H9 (cell line): Measurements from ENCODE around the gene SIGLEC10. TPM values are rescaled to one million over a fixed set of nuclear protein-coding genes. Genes with fewer than 3 reads are reported as not detected.

Experiments used
- DNase-seq: peaks from one replicate; pipeline ENCODE4 v3.0.0-alpha.2; 2017
- H2AFZ ChIP-seq: one replicate; pipeline ENCODE4 v1.6.1; 2013; ENCODE audit warnings: mild to moderate bottlenecking, low read length, control low read depth, moderate library complexity
- H2AK5ac ChIP-seq: 2 replicates; pipeline ENCODE4 v1.6.1; 2013; ENCODE audit warnings: low read length, control low read depth, mixed read lengths; ENCODE audit not compliant: insufficient read length
- H2BK120ac ChIP-seq: one replicate; pipeline ENCODE4 v1.6.1; 2013; ENCODE audit warnings: low read depth, mild to moderate bottlenecking, low read length, control low read depth, inconsistent platforms; ENCODE audit not compliant: poor library complexity, severe bottlenecking
- H2BK12ac ChIP-seq: 2 replicates; pipeline ENCODE4 v1.6.1; 2013; ENCODE audit warnings: low read length, control low read depth, mixed read lengths, low read depth; ENCODE audit not compliant: insufficient read length
- H2BK15ac ChIP-seq: 2 replicates; pipeline ENCODE4 v1.6.1; 2013; ENCODE audit warnings: low read depth, low read length, control low read depth
- H2BK20ac ChIP-seq: one replicate; pipeline ENCODE4 v1.6.1; 2013; ENCODE audit warnings: low read depth, mild to moderate bottlenecking, low read length, control low read depth, inconsistent platforms; ENCODE audit not compliant: poor library complexity, severe bottlenecking
- H2BK5ac ChIP-seq: 2 replicates; pipeline ENCODE4 v1.6.1; 2013; ENCODE audit warnings: low read length, control low read depth, mixed read lengths; ENCODE audit not compliant: insufficient read length
- H3K14ac ChIP-seq: 2 replicates; pipeline ENCODE4 v1.6.1; 2013; ENCODE audit warnings: low read length, control low read depth; ENCODE audit not compliant: insufficient read depth
- H3K18ac ChIP-seq: 2 replicates; pipeline ENCODE4 v1.6.1; 2013; ENCODE audit warnings: low read depth, mild to moderate bottlenecking, mixed read lengths, low read length, control low read depth; ENCODE audit not compliant: insufficient read length
- H3K23ac ChIP-seq: 2 replicates; pipeline ENCODE4 v1.6.1; 2013; ENCODE audit warnings: low read length, control low read depth, mixed read lengths, low read depth; ENCODE audit not compliant: insufficient read length
- H3K23me2 ChIP-seq: 2 replicates; pipeline ENCODE4 v1.6.1; 2013; ENCODE audit warnings: low read depth, mild to moderate bottlenecking, mixed read lengths, low read length, control low read depth; ENCODE audit not compliant: insufficient read length, poor library complexity, severe bottlenecking
- H3K27ac ChIP-seq: 2 replicates; pipeline ENCODE4 v1.5.1; 2013; ENCODE audit warnings: low read length, control low read depth, mixed read lengths, low read depth; ENCODE audit not compliant: insufficient read length
- H3K27me3 ChIP-seq: 2 replicates; pipeline ENCODE4 v1.6.1; 2013; ENCODE audit warnings: low read length, control low read depth, inconsistent platforms; ENCODE audit not compliant: insufficient read depth
- H3K4ac ChIP-seq: 2 replicates; pipeline ENCODE4 v1.6.1; 2013; ENCODE audit warnings: low read depth, mild to moderate bottlenecking, control low read depth, inconsistent platforms, low read length, moderate library complexity
- H3K4me1 ChIP-seq: 2 replicates; pipeline ENCODE4 v1.6.1; 2013; ENCODE audit warnings: low read length, control low read depth, inconsistent platforms; ENCODE audit not compliant: insufficient read depth
- H3K4me2 ChIP-seq: 2 replicates; pipeline ENCODE4 v1.6.1; 2013; ENCODE audit warnings: low read length, control low read depth, mixed read lengths; ENCODE audit not compliant: insufficient read length, insufficient read depth
- H3K56ac ChIP-seq: 2 replicates; pipeline ENCODE4 v1.6.1; 2013; ENCODE audit warnings: low read depth, mild to moderate bottlenecking, mixed read lengths, low read length, control low read depth; ENCODE audit not compliant: insufficient read length
- H3K79me1 ChIP-seq: 2 replicates; pipeline ENCODE4 v1.6.1; 2013; ENCODE audit warnings: low read depth, mild to moderate bottlenecking, moderate library complexity, low read length, control low read depth, inconsistent platforms; ENCODE audit not compliant: insufficient read depth, poor library complexity, severe bottlenecking
- H3K79me2 ChIP-seq: 2 replicates; pipeline ENCODE4 v1.6.1; 2013; ENCODE audit warnings: low read length, control low read depth, inconsistent platforms; ENCODE audit not compliant: insufficient read depth
- H3K9ac ChIP-seq: 2 replicates; pipeline ENCODE4 v1.6.1; 2013; ENCODE audit warnings: low read length, control low read depth, mixed read lengths; ENCODE audit not compliant: insufficient read length; ENCODE audit errors: extremely low read depth
- H3K9me3 ChIP-seq: one replicate; pipeline ENCODE4 v1.6.1; 2013; ENCODE audit warnings: low read depth, low read length, inconsistent platforms; ENCODE audit not compliant: control insufficient read depth
- H3T11ph ChIP-seq: one replicate; pipeline ENCODE4 v1.6.1; 2013; ENCODE audit warnings: mild to moderate bottlenecking, low read length, control low read depth, inconsistent platforms
- H4K20me1 ChIP-seq: one replicate; pipeline ENCODE4 v1.6.1; 2013; ENCODE audit not compliant: control insufficient read depth, insufficient read length, insufficient read depth
- H4K5ac ChIP-seq: 2 replicates; pipeline ENCODE4 v1.6.1; 2013; ENCODE audit warnings: low read depth, mild to moderate bottlenecking, mixed read lengths, low read length, control low read depth; ENCODE audit not compliant: insufficient read length
- H4K8ac ChIP-seq: replicated peaks from 2 replicates; pipeline ENCODE4 v1.6.1; 2013; ENCODE audit warnings: low read length, control low read depth, mixed read lengths, low read depth; ENCODE audit not compliant: insufficient read length
- H4K91ac ChIP-seq: 2 replicates; pipeline ENCODE4 v1.6.1; 2013; ENCODE audit warnings: low read depth, mild to moderate bottlenecking, moderate library complexity, mixed read lengths, low read length, control low read depth; ENCODE audit not compliant: insufficient read length
- H3K27ac Mint-ChIP-seq, 3 experiments: 2 replicates in 2 of 3; 3 replicates in 1 of 3; pipeline ENCODE4 v1.8.0; 2020 to 2021; ENCODE audit warnings: mixed read lengths in 3 of 3, mild to moderate bottlenecking in 1 of 3, moderate library complexity in 1 of 3
- H3K27me3 Mint-ChIP-seq: 2 replicates; pipeline ENCODE4 v1.8.0; 2021; ENCODE audit warnings: low read depth, mild to moderate bottlenecking, moderate library complexity, mixed read lengths
- H3K36me3 Mint-ChIP-seq, 3 experiments: 2 replicates in 2 of 3; 3 replicates in 1 of 3; pipeline ENCODE4 v1.8.0; 2020 to 2021; ENCODE audit warnings: low read depth in 3 of 3, mixed read lengths in 3 of 3; ENCODE audit not compliant: insufficient read depth in 1 of 3
- H3K4me1 Mint-ChIP-seq, 2 experiments: 2 replicates each; pipeline ENCODE4 v1.8.0; 2020; ENCODE audit warnings: mixed read lengths in 2 of 2
- H3K4me3 Mint-ChIP-seq, 2 experiments: 2 replicates in 1 of 2; 3 replicates in 1 of 2; pipeline ENCODE4 v1.8.0; 2020 to 2021; ENCODE audit warnings: mild to moderate bottlenecking in 2 of 2, mixed read lengths in 2 of 2, moderate library complexity in 1 of 2
- H3K9me3 Mint-ChIP-seq, 2 experiments: 2 replicates in 1 of 2; 3 replicates in 1 of 2; pipeline ENCODE4 v1.8.0; 2020; ENCODE audit warnings: mild to moderate bottlenecking in 2 of 2, mixed read lengths in 2 of 2, moderate library complexity in 1 of 2
- CTCF ChIP-seq: fragments of 200-600 bp; sonication (generic); conservative IDR thresholded peaks from 3 replicates; pipeline ENCODE4 v1.8.0; 2021; ENCODE audit warnings: antibody characterized with exemption, mild to moderate bottlenecking
- WGBS: extraction: QIAGEN DNeasy Blood & Tissue Kit; methylation state at CpG from one replicate; pipeline ENCODE4 v1.1.7; 2013; ENCODE audit warnings: missing lambda C conversion rate, low lambda C conversion rate, mixed read lengths; ENCODE audit not compliant: insufficient read length; ENCODE audit errors: extremely low coverage; 5-methylcytosine and 5-hydroxymethylcytosine counted together
- total RNA-seq: library from RNA; stranded (reverse); gene quantifications from 2 replicates; pipeline ENCODE4 v1.2.1, GENCODE V29; 2021

SIGLEC10 gene
- total RNA-seq, 1 experiment from 2014 or later, result not detected

GRCh38 chr19:51382004-51382403, 35.4 kb downstream of the SIGLEC10 start:
- Histone ChIP-seq H3K27me3 (no peaks in the 10 kb centered on the region), H3K27ac (no peak overlapping the region), H2BK5ac (peak overlapping the region; percentile 38), H4K5ac (no peak overlapping the region), H2BK12ac (no peak overlapping the region), H3K4me2 (no peak overlapping the region), H3K9me3 (peaks cover 10% of the 10 kb centered on the region), H3K56ac (no peak overlapping the region), H3K4me1 (no peaks in the 10 kb centered on the region), H2AK5ac (no peak overlapping the region), H3K9ac (no peak overlapping the region), H2BK20ac (no peak overlapping the region), H3K79me1 (no peaks in the 10 kb centered on the region), H3K18ac (no peak overlapping the region), H4K20me1 (no peaks in the 10 kb centered on the region), H3K23me2 (no peaks in the 10 kb centered on the region), H3K4ac (no peak overlapping the region), H4K8ac (no peak overlapping the region), H2AFZ (no peak overlapping the region), H3K79me2 (no peaks in the 10 kb centered on the region), H2BK15ac (no peak overlapping the region), H2BK120ac (no peak overlapping the region), H3T11ph (no peak overlapping the region), H4K91ac (no peak overlapping the region), H3K14ac (no peak overlapping the region), H3K23ac (no peak overlapping the region)
- H3K9me3 Mint-ChIP-seq, result peaks cover 25 to 26% of the 10 kb centered on the region in 2 experiments
- no peak overlapping the region for H3K4me3 Mint-ChIP-seq
- 100% methylated on average over 1 of the region's 4 CpGs for WGBS
- H3K27me3 Mint-ChIP-seq, result peaks cover 4% of the 10 kb centered on the region
- peaks cover 3% of the 10 kb centered on the region in 2 experiments; a peak in 1 of 4 replicates for H3K4me1 Mint-ChIP-seq
- no peak for TF ChIP-seq CTCF
- H3K36me3 Mint-ChIP-seq, result peaks cover 0 to 13% (median 2%) of the 10 kb centered on the region in 3 experiments; a peak in 1 of 7 replicates
- H3K27ac Mint-ChIP-seq, result no peak overlapping the region
- DNase-seq, result no peak
